ENCODE results near the gene SAMD14.

- TF ChIP-seq CTCF (IDR thresholded peaks at IDR 0.05) (no peak), EZH2 (IDR thresholded peaks at IDR 0.05) (no peak), EZH2phosphoT487 (IDR thresholded peaks at IDR 0.05) (no peak)
Observed at GRCh38 chr17:50087912-50088405, 42.0 kb downstream of the SAMD14 start.
